ENCODE results near the gene SLC38A8.

SLC38A8 gene

DNA sequence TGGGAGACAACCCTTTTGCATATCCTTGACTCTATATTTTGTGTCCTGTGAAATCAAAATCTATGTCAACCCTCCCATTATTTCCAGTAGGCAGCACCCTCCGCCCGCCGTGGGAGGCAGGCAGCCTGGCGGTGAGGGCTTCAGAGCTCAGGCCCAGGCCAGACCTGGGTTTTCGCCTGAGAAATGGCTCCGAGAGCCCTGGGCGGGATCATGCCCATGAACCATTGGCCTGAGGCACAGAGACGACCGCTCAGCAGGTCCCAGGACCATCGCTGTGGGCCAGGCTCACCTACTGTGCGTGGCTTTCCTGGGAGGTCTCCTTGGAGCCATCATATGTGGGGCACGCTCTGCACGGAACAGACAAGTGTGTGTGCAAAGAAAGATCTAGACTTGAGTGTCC, 6.3 kb upstream of the SLC38A8 start:
- no peak for DNase-seq (ENCODE audit: low read depth)

DNA sequence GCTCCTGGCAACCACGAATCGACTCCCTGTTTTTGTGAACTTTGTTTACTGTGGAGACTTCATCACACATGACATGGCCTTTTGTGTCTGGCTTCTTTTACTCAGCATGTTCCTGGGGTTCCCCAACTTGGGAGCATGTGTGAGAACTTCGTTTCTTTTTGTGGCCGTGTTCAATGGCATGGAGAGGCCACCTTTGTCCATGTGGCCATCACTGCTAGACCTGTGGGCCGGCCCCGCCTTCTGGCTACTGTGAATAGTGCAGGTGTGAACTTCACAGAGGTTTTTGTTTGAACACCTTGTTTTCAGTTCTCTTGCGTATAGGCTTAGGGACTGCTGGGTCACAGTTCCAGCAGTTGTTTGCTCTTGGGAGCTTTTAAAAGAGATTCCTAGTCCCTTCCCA, 5.7 kb upstream of the SLC38A8 start:
- no peak for DNase-seq (ENCODE audit: low read depth)

DNA sequence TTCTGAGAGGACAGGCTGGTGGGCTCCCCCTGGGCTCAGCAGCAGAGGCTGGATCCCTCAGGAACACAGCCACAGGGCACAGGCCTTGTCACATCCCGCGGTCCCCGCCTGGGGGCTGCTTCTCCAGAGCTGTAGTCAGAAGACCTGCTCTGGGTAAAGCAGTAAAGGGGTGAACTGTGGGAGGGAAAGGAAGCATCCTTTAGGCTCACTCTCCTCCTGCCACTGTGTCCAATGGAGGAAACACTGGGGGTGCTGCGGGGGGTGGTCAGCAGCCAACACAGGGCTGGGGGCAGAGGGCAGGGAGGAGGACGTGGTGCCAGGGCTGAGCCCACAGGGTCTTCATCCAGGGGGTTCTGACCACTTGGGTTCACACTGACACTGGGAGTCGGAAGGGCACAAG, 5.0 kb upstream of the SLC38A8 start:
- DNase-seq (ENCODE audit: low read depth) = no peak

DNA sequence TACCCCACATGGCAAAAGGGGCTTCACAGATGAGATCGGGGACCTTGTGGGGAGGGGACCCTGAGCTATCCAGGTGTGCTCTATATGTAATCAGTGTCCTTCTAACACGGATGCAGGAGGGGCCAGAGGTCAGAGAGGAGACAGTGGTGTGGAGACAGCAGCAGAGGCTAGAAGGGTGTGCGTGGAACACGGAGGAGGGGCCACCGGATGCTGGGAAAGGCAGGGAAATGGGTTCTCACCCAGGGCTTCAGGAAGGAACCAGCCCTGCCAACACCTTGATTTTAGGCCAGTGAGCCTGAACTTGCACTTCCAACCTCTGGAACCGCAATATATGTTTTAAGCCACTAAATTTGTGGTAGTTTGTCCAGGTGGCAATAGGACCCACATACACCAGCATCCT, 4.6 kb upstream of the SLC38A8 start:
- no peak for DNase-seq (ENCODE audit: low read depth)

DNA sequence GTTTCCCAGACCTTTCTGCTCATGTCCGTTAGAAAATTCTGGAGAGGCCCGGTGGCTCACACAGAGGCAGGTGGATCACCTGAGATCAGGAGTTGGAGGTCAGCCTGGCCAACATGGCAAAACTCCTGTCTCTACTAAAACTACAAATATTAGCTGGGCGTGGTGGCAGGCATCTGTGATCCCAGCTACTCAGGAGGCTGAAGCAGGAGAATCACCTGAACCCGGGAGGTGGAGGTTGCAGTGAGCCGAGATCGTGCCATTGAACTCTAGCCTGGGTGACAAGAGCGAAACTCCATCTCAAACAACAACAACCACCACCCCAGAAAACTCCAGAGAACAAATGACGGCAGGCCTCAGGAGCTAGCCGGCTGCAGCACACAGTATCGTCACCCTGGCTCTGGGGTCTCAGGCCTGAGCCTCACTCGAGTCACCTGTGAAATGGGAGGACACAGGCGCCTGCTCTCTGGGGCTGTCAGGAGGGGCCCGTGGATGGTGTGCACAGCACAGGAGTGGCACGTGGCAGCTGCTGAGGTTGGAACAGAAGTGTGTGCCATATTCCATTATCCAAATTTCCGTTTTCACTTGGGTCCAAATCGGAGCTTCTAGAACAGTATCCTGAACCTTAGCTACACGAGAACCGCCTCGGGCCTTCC, 3.3 kb upstream of the SLC38A8 start:
- DNase-seq (ENCODE audit: low read depth) = no peak

DNA sequence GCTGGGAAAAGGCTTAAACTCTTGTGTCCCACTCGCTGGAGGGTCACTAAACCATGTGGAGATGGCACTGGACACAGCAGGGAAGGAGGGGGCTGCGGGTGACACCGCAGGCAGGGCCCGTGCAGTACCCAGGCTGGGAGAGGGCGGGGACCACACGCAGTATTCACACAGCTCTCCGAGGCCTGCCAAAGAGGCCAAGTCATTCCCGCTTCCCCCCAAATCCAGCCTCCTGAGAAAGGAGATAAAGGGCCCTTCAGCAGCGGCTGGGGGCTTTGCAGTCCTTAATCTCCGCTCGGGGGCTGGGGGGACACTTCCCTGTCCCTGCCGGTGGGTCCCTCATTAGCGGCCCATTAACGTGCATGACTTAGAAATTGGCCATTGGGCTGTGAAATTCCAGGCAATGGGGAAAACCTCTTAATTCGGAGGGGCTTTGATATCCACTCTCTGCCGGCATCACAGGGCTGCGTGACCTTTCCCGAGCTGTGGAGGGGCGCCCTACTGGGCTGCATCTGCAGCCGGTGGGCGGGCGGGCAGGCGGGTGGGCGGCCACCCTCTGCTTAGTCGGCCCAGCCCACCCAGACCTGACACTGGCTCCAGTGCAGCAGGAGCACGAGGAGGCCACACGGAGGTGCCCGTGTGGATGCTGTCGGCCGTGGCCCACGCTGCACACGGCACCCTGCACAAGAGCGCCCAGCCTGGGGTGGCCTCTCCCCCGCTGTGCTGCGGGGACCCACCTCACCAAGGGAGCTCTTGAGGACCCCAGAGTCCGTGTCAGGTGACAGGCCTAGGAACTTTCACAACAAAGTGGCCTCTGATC, 2.6 kb upstream of the SLC38A8 start:
- DNase-seq (ENCODE audit: low read depth) = no peak

DNA sequence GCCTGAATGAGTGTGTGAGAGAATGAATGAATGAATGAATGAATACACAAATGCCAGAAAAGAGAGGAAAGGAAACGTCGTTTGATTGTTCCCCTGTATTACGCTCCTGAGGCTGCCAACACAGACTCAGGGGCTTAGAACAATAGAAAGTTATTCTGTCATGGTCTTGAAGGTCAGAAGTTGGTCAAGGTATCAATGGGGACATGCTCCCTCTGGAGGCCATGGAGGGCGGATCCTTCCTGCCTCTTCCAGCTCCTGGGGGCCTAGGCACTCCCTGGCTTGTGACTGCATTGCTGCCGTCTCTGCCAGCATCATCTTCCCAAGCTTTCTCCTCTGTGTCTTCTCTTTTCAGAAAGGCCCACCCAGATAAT, 1.5 kb upstream of the SLC38A8 start:
- no peak for DNase-seq (ENCODE audit: low read depth)

DNA sequence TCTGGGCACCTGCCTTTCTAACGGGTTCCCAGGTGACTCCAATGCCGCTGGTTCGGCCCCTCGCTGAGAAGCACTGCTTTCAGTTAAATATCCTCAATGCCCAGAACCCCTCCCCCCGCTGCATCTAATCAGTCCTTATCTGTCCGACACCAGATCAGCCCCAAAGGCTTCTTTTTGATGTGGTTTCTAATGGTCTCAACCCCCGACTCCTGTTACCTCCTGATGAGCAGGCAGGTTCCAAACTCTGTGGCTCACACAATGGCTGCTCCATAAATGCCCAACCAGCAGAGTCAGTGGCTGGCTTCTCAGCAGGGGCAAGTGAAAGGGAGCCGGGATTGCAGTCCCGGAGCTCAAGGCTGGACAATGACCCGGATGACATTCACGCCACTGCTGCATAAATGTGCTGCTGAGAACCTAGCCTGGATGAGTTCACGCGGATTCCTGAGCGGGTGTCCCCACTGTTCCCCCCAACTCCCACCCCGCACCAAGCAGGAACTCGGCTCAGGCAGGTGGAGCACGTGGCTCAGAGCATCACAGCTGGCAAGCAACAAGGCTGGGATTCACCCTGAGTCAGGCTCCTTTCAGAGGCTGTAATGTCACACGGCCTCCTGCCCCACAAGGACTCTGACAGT, 1.0 kb upstream of the SLC38A8 start:
- DNase-seq (ENCODE audit: low read depth) = peak; percentile 51

DNA sequence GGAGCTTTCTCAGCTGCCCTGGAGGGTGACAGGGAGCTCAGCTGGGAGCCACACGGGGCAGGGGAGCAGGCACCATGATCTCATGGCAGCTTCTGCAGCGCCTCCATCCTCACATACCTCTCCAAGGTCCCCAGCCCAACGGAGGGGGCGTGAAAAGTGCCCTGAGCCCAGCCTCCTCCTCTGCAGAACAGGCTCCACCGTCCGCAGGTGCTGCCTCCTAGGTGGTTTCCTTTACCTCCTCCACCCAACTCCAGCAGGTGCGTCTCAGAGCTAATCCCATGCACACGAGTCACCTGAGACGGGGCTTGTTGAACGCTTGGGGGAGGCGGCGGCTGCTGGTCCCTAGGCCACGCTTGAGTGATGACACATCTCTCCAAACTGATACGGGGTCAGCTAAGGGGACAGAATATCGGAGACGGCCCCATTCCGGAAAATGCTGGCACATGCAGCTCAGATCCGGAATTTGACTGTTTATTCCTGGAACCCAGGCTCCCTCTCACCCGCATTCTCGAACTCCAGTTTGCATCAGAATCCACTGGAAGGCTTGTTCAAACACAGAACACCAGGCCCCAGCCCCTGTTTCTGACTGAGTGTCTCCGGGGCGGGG, 387 bp upstream of the SLC38A8 start:
- no peak for DNase-seq (ENCODE audit: low read depth)

DNA sequence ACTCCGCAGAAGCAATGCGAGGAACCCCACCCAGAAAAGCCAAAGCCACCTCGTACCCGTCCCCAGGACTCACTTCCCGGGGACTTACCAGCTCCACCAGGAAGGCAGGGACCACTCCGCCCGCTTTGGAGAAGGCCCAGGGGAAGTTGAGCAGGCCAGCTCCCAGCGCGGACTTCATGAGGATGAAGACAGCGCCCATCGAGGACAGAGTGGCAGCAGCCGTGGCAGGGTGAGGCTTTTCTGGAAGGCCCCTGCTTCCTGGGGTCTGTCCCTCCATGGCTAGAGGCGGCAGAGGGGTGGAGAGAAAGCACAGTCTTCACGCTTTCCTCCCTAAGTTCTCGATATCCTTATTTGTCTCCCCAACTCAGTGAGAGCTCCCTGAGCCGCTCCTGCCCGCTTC, 714 bp downstream of the SLC38A8 start:
- no peak for DNase-seq (ENCODE audit: low read depth)

DNA sequence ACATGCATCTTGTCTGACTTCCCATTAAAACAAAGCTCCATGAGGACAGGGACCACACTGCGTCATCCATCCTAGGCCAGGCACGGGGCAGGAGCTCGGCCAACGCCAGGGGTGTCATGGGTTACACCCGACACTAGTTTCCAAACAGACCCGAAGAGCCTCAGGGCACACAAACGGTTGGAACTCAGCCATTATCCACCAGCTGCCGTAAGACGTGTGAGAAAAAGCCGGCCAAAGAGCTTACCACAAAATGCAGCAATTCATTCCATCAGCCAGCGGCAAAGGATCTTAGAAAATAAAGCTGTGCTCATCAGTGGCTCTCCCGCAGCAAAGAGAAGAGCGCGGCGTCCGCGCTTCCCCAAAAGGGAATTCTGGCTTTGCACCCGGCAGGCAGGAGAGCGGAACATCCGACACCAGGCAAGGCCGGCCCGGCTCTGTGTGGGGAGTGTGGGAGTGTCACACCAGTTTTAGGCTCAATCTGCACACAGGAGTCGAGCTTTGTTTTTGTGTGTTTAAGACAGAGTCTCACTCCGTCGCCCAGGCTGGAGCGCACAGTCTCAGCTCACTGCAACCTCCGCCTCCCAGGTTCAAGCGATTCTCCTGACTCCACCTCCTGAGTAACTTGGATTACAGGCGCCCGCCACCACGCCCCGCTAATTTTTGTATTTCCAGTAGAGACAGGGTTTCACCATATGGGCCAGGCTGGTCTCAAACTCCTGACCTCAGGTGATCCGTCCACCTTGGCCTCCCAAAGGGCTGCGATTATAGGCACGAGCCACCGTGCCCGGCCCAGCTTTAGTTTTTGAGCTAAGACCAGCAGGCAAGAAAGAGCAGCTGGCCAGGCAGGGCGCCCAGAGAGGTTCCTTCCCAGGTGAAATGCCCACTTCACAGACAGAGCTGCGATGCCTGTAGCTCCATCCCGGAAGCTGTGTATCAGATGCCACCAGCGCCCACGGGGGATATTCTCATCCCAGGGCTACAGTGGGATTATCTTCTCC, 1.5 kb downstream of the SLC38A8 start:
- no peak for DNase-seq (ENCODE audit: low read depth)

DNA sequence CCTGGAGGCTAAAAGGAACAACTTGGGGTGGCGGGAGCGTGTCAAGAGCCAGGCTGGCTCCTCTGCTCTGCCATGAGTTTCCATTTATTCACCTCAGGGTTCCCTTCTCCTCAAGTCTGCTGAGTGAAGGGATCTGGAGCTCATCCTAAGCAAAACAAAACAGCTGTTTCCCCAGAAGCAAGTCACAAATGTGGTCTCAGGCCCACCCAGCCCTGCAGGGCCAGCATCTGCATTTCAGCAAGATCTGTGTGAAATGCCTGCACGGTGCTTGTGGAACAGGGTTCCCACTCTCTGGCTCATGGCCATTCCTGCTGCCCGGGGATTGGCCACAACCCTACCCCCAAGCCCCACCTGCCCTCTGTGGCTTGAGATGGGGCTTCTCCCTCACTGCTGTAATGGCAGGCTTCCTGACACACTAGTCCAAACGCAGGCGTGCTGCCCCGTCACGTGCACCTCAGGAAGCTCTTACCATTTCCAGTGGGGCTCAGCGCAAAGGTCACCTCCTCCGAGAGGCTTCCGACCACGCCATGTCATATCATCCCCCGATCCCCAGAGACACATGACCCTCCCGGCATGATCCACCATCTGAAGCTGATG, 2.3 kb downstream of the SLC38A8 start:
- no peak for DNase-seq (ENCODE audit: low read depth)

DNA sequence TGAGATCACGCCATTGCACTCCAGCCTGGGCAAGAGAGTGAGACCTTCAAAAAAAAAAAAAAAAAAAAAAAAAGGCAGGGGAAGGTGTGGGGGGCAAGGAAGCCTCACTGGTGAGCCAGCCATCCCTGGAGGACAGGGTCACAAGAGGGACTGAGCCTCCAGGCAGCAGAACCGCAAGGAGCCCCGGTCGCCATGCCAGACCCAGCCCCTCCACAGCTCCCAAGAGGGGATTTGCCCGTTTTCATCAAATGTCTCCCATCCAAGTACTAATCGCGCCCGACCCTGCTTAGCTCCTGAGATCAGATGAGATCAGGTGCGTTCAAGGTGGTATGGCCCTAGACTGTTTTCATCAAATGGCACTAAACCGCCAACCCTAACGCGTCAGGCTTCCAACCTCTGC, 2.9 kb downstream of the SLC38A8 start:
- no peak for DNase-seq (ENCODE audit: low read depth)

DNA sequence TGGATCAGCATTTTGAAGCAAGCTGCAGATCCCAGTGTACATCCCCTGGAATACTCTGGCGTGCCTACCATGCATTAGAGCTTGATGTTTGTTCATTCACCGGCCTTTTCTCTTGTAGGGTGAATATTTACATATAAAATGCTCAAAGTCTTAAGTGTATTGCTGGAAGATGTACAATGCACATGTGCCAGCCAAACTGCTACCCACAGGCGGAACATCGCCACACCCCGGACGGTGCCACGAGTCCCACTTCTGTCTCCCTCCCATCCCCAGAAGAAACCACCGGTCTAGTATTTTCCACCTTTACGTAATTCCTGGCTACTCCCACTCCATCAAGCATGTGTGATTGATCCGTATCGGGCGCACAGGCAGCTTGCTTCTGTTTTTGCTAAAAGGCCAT, 4.1 kb downstream of the SLC38A8 start:
- no peak for DNase-seq (ENCODE audit: low read depth)

DNA sequence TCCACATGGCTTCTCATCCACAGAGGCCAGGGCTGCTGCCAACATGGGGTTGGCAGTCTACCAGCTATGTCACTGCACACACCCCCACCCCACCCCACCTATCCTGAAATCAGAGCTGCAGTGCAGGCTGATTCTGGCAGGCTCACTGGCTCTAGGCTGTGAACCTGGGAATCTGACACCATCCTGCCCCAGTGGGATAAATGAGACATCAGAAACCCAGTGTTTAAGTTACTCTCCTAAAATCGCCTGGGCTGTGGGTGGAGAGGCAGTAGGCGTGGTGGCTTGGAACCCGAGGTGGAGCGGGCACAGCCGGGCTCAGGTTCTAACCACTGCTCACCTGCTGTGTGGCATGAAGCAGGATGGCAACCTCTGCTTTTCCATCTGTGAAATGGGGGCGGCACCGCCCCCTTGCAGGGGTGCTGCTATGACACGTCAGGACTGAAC, 5.6 kb downstream of the SLC38A8 start:
- DNase-seq (ENCODE audit: low read depth) = no peak

DNA sequence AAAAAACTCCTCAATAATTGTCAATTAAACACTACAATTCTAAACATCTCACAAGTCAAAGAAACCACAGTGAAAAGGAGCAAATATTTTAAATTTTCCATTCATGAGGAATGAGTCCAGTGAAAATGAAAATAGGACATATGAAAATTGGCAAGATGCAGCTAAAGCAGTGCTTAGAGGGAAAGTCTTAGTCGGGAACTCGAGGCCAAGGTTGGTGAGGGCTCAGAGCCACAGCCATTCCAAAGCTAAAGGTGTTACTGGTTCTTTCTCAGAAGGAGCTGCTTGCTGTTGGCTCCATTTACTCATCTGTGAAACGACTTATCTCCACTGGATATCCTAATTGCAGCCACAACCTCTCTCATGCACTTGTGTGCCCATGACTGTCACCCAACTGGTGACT, 6.5 kb downstream of the SLC38A8 start:
- DNase-seq (ENCODE audit: low read depth) = no peak

DNA sequence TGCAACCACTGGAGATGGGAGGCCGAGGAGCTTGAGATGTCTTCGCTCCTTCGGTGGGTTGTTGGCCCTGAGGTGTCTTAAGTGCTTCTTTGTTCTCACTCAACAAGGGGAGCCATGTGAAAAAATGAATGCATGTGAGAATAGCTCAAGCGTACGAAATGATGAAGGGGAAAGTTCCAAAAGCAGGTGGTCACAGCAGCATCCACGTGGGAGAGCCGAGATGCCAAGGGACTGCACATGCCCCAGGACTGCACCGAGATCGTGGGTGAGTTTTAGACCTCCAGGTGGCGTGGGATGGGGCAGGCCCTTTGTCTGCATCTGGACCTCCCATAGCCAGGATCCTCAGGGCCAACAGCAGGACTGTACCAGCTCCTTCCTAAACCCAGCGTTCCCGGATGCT, 8.1 kb downstream of the SLC38A8 start:
- no peak for DNase-seq (ENCODE audit: low read depth)

DNA sequence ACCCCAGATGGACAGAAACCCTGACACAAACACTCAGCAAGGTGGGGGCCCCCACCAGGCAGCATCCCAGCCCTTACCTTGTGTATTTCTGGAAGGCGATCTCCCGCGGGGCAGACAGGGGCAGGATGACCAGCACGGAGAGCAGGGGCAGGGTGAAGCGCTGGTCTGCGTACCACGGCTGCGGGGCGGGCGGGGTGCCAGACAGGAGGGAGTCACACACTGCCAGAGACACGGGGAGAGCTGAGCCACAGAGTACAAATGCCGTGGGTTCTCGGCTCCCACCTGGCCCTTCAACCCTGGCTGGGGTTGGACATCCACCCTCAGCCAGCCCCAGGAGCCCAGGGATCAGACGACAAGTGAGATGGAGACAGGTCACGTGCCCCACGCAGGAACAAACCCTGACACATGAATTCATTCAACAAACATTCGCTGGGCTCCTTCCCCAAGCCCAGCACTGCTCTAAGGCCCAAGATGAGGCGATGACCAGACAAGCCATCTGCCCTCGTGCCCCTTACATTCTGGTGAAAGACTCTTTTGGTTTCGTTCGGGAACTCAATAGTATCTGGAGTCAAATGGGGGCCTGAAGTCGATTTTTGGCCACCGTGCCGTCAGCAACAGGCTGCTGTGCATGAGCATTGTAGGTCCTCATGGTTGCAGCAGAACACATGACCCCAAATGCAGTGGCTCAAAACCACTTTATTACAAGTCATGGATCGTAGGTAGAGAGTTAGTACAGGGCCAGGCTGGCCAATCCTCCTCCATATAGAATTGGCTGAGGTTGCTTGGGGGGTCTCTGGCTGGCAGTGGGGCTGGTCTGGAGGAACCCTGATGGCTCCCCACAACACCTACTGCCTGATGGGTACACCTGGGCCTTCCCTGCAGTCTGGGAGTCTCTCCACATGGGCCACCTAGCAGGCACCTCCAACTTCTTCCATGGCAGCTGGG, 9.1 kb downstream of the SLC38A8 start:
- no peak for DNase-seq (ENCODE audit: low read depth)

DNA sequence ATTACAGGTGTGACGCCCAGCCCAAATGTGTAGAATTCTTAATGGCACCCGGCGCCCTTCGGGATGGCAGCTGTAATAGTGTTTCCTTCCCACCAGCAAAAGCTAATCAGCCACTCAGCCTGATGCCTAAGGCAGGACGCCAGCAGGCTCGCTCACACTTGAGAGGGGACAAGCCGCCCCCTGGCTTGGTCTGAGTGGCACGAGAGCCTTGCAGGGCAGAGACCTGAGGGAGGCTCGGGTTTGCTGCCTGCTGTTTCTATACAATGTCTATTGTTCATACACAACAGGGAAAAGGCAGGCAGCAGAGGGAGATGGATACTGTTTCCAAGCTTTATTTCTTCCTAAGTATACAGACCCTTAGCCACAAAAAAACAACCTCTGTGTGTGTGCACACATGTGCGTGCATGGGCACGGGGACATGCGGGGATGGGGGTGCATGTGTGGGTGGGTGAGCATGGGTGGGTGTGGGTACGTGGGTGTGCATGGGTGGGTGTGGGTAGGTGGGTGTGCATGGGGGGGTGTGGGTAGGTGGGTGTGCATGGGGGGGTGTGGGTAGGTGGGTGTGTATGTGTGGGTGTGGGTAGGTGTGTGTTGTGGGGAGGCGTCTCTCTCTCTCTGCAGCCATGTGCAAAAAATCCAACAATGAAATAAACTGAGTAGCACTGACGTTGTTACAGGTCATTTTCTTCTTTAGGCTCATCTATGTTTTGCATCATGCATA, 10.0 kb downstream of the SLC38A8 start:
- no peak for DNase-seq (ENCODE audit: low read depth)

All from CMK (cell line).